ENCODE data around the gene ZNF784.

ZNF784 gene

GRCh38 chr19:55668603-55669348 is 44.4 kb upstream of the ZNF784 start:
- H4K20me1 ChIP-seq (ENCODE audit: insufficient read depth, low read length), result peaks cover 40% of the 10 kb centered on the region
- peaks cover 20% of the 10 kb centered on the region for H3K36me3 ChIP-seq (replicated peaks; ENCODE audit: insufficient read depth, low read length)
- no peak overlapping the region for H2AFZ ChIP-seq (ENCODE audit: low read length)
- H3K79me2 ChIP-seq (ENCODE audit: low read length), result peaks cover 98% of the 10 kb centered on the region
- H3K27ac ChIP-seq (ENCODE audit: low read length), result no peak overlapping the region
- TF ChIP-seq EZH2 (optimal IDR thresholded peaks at IDR 0.05; ENCODE audit: low read depth, low read length) (no peak), EZH2phosphoT487 (IDR thresholded peaks at IDR 0.05; ENCODE audit: low read length) (no peak), CTCF (IDR thresholded peaks at IDR 0.05; ENCODE audit: low read length) (no peak)
- no peak overlapping the region for H3K9ac ChIP-seq (ENCODE audit: low read length)
- H3K27me3 ChIP-seq (replicated peaks; ENCODE audit: insufficient read depth, low read length), result no peaks in the 10 kb centered on the region
- H3K4me1 ChIP-seq (ENCODE audit: low read length), result no peaks in the 10 kb centered on the region; the same call in 1 of the 2 replicates
- H3K4me2 ChIP-seq (ENCODE audit: low read depth, low read length), result no peak overlapping the region
- H3K9me2 ChIP-seq (replicated peaks; ENCODE audit: insufficient read depth, low read length), result no peaks in the 10 kb centered on the region
- DNase-seq, result no peak
- no peaks in the 10 kb centered on the region for H3K9me3 ChIP-seq (replicated peaks; ENCODE audit: insufficient read depth, low read length)
- no peak overlapping the region for H3K4me3 ChIP-seq (ENCODE audit: low read length)
- H3F3A ChIP-seq (ENCODE audit: insufficient read depth, low read length), result peaks cover 21% of the 10 kb centered on the region

- Histone ChIP-seq H3K9me2 (replicated peaks; ENCODE audit: insufficient read depth, low read length) (no peaks in the 10 kb centered on the region), H3K9ac (ENCODE audit: low read length) (no peak overlapping the region), H2AFZ (ENCODE audit: low read length) (no peak overlapping the region), H3K4me2 (ENCODE audit: low read depth, low read length) (no peak overlapping the region), H3K27me3 (replicated peaks; ENCODE audit: insufficient read depth, low read length) (no peaks in the 10 kb centered on the region), H3K9me3 (replicated peaks; ENCODE audit: insufficient read depth, low read length) (no peaks in the 10 kb centered on the region), H4K20me1 (ENCODE audit: insufficient read depth, low read length) (peaks cover 44% of the 10 kb centered on the region), H3K79me2 (ENCODE audit: low read length) (peaks cover 98% of the 10 kb centered on the region), H3K36me3 (replicated peaks; ENCODE audit: insufficient read depth, low read length) (peaks cover 26% of the 10 kb centered on the region), H3K4me1 (ENCODE audit: low read length) (no peaks in the 10 kb centered on the region), H3K4me3 (ENCODE audit: low read length) (no peak overlapping the region), H3F3A (ENCODE audit: insufficient read depth, low read length) (peaks cover 13% of the 10 kb centered on the region; the same call in 1 of the 2 replicates), H3K27ac (ENCODE audit: low read length) (no peak overlapping the region)
- DNase-seq, result no peak
- TF ChIP-seq EZH2phosphoT487 (IDR thresholded peaks at IDR 0.05; ENCODE audit: low read length), result no peak
Measured at GRCh38 chr19:55667958-55668357, 43.6 kb upstream of the ZNF784 start.

- Histone ChIP-seq H3K27me3 (replicated peaks; ENCODE audit: insufficient read depth, low read length) (no peaks in the 10 kb centered on the region), H4K20me1 (ENCODE audit: insufficient read depth, low read length) (peaks cover 47% of the 10 kb centered on the region), H3K36me3 (replicated peaks; ENCODE audit: insufficient read depth, low read length) (peaks cover 26% of the 10 kb centered on the region), H3K27ac (ENCODE audit: low read length) (no peak overlapping the region), H2AFZ (ENCODE audit: low read length) (no peak overlapping the region), H3K9me2 (replicated peaks; ENCODE audit: insufficient read depth, low read length) (no peaks in the 10 kb centered on the region), H3K4me3 (ENCODE audit: low read length) (no peak overlapping the region), H3K79me2 (ENCODE audit: low read length) (peaks cover 98% of the 10 kb centered on the region), H3K9me3 (replicated peaks; ENCODE audit: insufficient read depth, low read length) (no peaks in the 10 kb centered on the region), H3K4me1 (ENCODE audit: low read length) (no peaks in the 10 kb centered on the region), H3F3A (ENCODE audit: insufficient read depth, low read length) (peaks cover 12% of the 10 kb centered on the region; the same call in 1 of the 2 replicates), H3K9ac (ENCODE audit: low read length) (no peak overlapping the region), H3K4me2 (ENCODE audit: low read depth, low read length) (no peak overlapping the region)
- TF ChIP-seq EZH2phosphoT487 (IDR thresholded peaks at IDR 0.05; ENCODE audit: low read length), result no peak
- TF ChIP-seq CTCF (IDR thresholded peaks at IDR 0.05; ENCODE audit: low read length), result no peak
- TF ChIP-seq EZH2 (optimal IDR thresholded peaks at IDR 0.05; ENCODE audit: low read depth, low read length), result no peak
- DNase-seq, result no peak
Measured at GRCh38 chr19:55667511-55667910, 43.1 kb upstream of the ZNF784 start.

- Histone ChIP-seq H3F3A (ENCODE audit: insufficient read depth, low read length) (peaks cover 7% of the 10 kb centered on the region; the same call in 1 of the 2 replicates), H3K27ac (ENCODE audit: low read length) (no peak overlapping the region), H3K9ac (ENCODE audit: low read length) (no peak overlapping the region), H3K36me3 (replicated peaks; ENCODE audit: insufficient read depth, low read length) (peaks cover 21% of the 10 kb centered on the region), H3K4me2 (ENCODE audit: low read depth, low read length) (no peak overlapping the region), H2AFZ (ENCODE audit: low read length) (no peak overlapping the region), H3K9me3 (replicated peaks; ENCODE audit: insufficient read depth, low read length) (no peaks in the 10 kb centered on the region), H3K4me1 (ENCODE audit: low read length) (no peaks in the 10 kb centered on the region), H3K4me3 (ENCODE audit: low read length) (no peak overlapping the region), H4K20me1 (ENCODE audit: insufficient read depth, low read length) (peaks cover 47% of the 10 kb centered on the region), H3K9me2 (replicated peaks; ENCODE audit: insufficient read depth, low read length) (no peaks in the 10 kb centered on the region), H3K79me2 (ENCODE audit: low read length) (peaks cover 98% of the 10 kb centered on the region), H3K27me3 (replicated peaks; ENCODE audit: insufficient read depth, low read length) (no peaks in the 10 kb centered on the region)
- TF ChIP-seq CTCF (IDR thresholded peaks at IDR 0.05; ENCODE audit: low read length) (no peak), EZH2 (optimal IDR thresholded peaks at IDR 0.05; ENCODE audit: low read depth, low read length) (no peak), EZH2phosphoT487 (IDR thresholded peaks at IDR 0.05; ENCODE audit: low read length) (no peak)
- no peak for DNase-seq
Measured at GRCh38 chr19:55667006-55667381, 42.6 kb upstream of the ZNF784 start.
